Stomach (tissue), 4 donors: ENCODE data around the gene ADRA2A.

Experiments used
- CTCF ChIP-seq, 7 experiments: fragments of 450-650 bp in 4 of 7; fragments of 200-600 bp in 3 of 7; sonication (generic) in 3 of 7; IDR thresholded peaks; one replicate each; pipeline ENCODE4 v1.5.1; 2016 to 2019; ENCODE audit warnings: antibody characterized with exemption in 7 of 7, control low read depth in 2 of 7, mild to moderate bottlenecking in 1 of 7
- POLR2A ChIP-seq, 4 donors: fragments of 450-650 bp; IDR thresholded peaks; one replicate each; pipeline ENCODE4 v1.6.1; 2016; ENCODE audit warnings: antibody characterized with exemption in 4 of 4, control low read depth in 2 of 4, mild to moderate bottlenecking in 1 of 4, moderate library complexity in 1 of 4
- POLR2AphosphoS5 ChIP-seq, 3 donors: sonication (generic); formaldehyde crosslinking; IDR thresholded peaks; one replicate each; pipeline ENCODE4 v1.6.1; 2016; ENCODE audit warnings: antibody characterized with exemption in 3 of 3

GRCh38 chr10:111107846-111108245 is 31.0 kb downstream of the ADRA2A start:
- TF ChIP-seq CTCF (IDR thresholded peaks at IDR 0.05) (no peak), POLR2A (IDR thresholded peaks at IDR 0.05) (no peak), POLR2AphosphoS5 (IDR thresholded peaks at IDR 0.05) (no peak)
